GM12892 (cell line): ENCODE results near the gene SPR.

ENCODE experiments used
- POLR2A ChIP-seq: IDR thresholded peaks from 2 replicates; pipeline ENCODE4 v1.6.1; 2011; ENCODE audit warnings: low read depth, low read length, control low read depth
- POLR2AphosphoS5 ChIP-seq: IDR thresholded peaks from 2 replicates; pipeline ENCODE4 v1.6.1; 2011; ENCODE audit warnings: low read depth, low read length, control low read depth
- TAF1 ChIP-seq: IDR thresholded peaks from 2 replicates; pipeline ENCODE4 v1.6.1; 2011; ENCODE audit warnings: low read depth, mild to moderate bottlenecking, control low read depth, low read length, borderline replicate concordance

DNA sequence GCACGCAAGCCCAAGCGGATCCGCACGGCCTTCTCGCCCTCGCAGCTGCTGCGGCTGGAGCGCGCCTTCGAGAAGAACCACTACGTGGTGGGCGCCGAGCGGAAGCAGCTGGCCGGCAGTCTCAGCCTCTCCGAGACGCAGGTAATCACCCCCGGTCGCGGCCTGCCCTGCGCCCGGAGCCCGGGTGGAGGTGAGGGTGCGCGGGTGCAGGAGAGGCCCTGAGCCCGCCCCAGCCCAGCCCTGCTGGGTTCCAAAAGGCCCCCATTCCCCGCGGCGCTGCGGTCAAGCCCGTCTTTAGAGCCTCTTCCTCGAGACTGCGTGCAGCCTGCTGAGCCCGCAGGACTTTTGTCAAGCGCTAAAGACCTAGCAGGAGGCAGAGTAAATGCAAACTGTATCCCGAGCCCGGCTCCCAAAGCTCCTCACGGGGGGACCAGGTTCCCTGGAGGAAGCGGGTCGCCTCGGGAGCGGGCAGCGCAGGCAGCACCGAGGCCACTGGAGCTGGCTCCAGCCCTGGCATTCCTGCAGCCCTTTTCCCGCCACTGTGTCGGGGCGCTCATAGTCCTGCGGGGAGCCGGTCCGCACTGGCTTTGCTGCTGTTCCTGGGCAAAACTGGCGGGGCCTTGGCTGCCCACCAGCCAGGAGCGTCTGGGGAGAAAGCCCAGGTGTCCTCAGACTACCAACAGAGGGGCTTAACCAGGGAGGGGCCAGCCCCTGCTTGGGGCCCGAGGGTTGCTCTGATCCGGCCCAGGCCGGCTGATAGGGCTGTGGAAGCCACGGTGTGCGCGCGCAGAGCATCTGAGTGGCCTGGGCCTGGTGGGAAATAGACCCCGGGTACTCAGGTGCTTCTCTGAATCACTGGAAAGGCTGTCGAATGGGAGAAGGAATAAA, 37.4 kb downstream of the SPR start:
- TF ChIP-seq TAF1 (no peak), POLR2A (no peak), POLR2AphosphoS5 (no peak)
